GM19351 (cell line): ENCODE results near the gene FAT2.

Experiments
- ATAC-seq: cut with Tn5 transposase; IDR thresholded peaks from one replicate; pipeline ENCODE4 v1.9.1; 2021; ENCODE audit warnings: mild to moderate bottlenecking, moderate library complexity; ENCODE audit not compliant: unreplicated experiment

FAT2 gene

GRCh38 chr5:151556806-151557205 is 34.3 kb downstream of the FAT2 start:
- ATAC-seq, result peak; percentile 62

GRCh38 chr5:151555760-151556576 is 35.2 kb downstream of the FAT2 start:
- no peak for ATAC-seq

- ATAC-seq, result no peak
Observed at GRCh38 chr5:151553695-151554094, 37.4 kb downstream of the FAT2 start.

- ATAC-seq, result no peak
Observed at GRCh38 chr5:151553130-151553670, 37.9 kb downstream of the FAT2 start.

- no peak for ATAC-seq
Observed at GRCh38 chr5:151551985-151552384, 39.1 kb downstream of the FAT2 start.

GRCh38 chr5:151550146-151550545 is 41.0 kb downstream of the FAT2 start:
- ATAC-seq, result no peak

GRCh38 chr5:151549713-151550112 is 41.4 kb downstream of the FAT2 start:
- no peak for ATAC-seq

GRCh38 chr5:151547364-151547763 is 43.8 kb downstream of the FAT2 start:
- ATAC-seq, result no peak

- ATAC-seq, result no peak
Observed at GRCh38 chr5:151541571-151541970, 49.6 kb downstream of the FAT2 start.
